ENCODE measurements around the gene ZBTB20.

ZBTB20 gene

GRCh38 chr3:114404590-114404989 lies 742.5 kb downstream of the ZBTB20 start:
- DNase-seq (ENCODE audit: low read depth), result no peak
- TF ChIP-seq CTCF (IDR thresholded peaks at IDR 0.05; ENCODE audit: low read depth, low read length, missing control alignments), result no peak
- H3K4me3 ChIP-seq (ENCODE audit: low read depth, low read length), result no peak overlapping the region

GRCh38 chr3:114402838-114403237 lies 744.2 kb downstream of the ZBTB20 start:
- no peak for DNase-seq (ENCODE audit: low read depth)
- H3K4me3 ChIP-seq (ENCODE audit: low read depth, low read length), result no peak overlapping the region
- no peak for TF ChIP-seq CTCF (IDR thresholded peaks at IDR 0.05; ENCODE audit: low read depth, low read length, missing control alignments)

GRCh38 chr3:114401346-114401745 lies 745.7 kb downstream of the ZBTB20 start:
- no peak for TF ChIP-seq CTCF (IDR thresholded peaks at IDR 0.05; ENCODE audit: low read depth, low read length, missing control alignments)
- no peak for DNase-seq (ENCODE audit: low read depth)
- no peak overlapping the region for H3K4me3 ChIP-seq (ENCODE audit: low read depth, low read length)

GRCh38 chr3:114400371-114400770 lies 746.7 kb downstream of the ZBTB20 start:
- H3K4me3 ChIP-seq (ENCODE audit: low read depth, low read length), result no peak overlapping the region
- DNase-seq (ENCODE audit: low read depth), result no peak
- no peak for TF ChIP-seq CTCF (IDR thresholded peaks at IDR 0.05; ENCODE audit: low read depth, low read length, missing control alignments)

GRCh38 chr3:114394551-114394950 lies 752.5 kb downstream of the ZBTB20 start:
- H3K4me3 ChIP-seq (ENCODE audit: low read depth, low read length), result no peak overlapping the region
- DNase-seq (ENCODE audit: low read depth), result no peak
- TF ChIP-seq CTCF (IDR thresholded peaks at IDR 0.05; ENCODE audit: low read depth, low read length, missing control alignments), result no peak

- no peak overlapping the region for H3K4me3 ChIP-seq (ENCODE audit: low read depth, low read length)
- no peak for DNase-seq (ENCODE audit: low read depth)
- no peak for TF ChIP-seq CTCF (IDR thresholded peaks at IDR 0.05; ENCODE audit: low read depth, low read length, missing control alignments)
Observed at GRCh38 chr3:114393367-114394072, 753.6 kb downstream of the ZBTB20 start.

GRCh38 chr3:114392831-114393230 lies 754.3 kb downstream of the ZBTB20 start:
- no peak overlapping the region for H3K4me3 ChIP-seq (ENCODE audit: low read depth, low read length)
- DNase-seq (ENCODE audit: low read depth), result no peak

More at GRCh38 chr3:114392831-114393230, 754.3 kb downstream of the ZBTB20 start:
- no peak for TF ChIP-seq CTCF (IDR thresholded peaks at IDR 0.05; ENCODE audit: low read depth, low read length, missing control alignments)

Data from GM12864 (cell line).